ENCODE measurements around the gene CD55.

DNA sequence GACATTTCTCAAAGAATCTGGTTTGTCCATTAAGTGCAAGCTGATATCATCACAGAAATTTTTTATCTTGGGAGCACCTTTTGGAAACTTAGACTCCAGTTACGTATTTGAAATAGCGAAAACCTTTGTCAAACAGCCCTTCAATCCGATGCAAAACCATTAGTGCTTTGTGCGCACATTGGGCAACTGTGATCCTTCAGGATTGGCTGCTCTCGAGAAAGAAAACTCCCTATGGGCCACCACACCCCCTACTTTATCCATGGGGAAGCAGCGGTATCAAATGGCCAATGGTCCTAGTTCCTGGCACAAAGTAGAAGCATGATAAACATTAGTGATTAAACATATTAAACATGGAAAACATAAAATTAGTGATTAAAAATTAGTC is 16.0 kb upstream of the CD55 start:
- TF ChIP-seq, protein P1, sequence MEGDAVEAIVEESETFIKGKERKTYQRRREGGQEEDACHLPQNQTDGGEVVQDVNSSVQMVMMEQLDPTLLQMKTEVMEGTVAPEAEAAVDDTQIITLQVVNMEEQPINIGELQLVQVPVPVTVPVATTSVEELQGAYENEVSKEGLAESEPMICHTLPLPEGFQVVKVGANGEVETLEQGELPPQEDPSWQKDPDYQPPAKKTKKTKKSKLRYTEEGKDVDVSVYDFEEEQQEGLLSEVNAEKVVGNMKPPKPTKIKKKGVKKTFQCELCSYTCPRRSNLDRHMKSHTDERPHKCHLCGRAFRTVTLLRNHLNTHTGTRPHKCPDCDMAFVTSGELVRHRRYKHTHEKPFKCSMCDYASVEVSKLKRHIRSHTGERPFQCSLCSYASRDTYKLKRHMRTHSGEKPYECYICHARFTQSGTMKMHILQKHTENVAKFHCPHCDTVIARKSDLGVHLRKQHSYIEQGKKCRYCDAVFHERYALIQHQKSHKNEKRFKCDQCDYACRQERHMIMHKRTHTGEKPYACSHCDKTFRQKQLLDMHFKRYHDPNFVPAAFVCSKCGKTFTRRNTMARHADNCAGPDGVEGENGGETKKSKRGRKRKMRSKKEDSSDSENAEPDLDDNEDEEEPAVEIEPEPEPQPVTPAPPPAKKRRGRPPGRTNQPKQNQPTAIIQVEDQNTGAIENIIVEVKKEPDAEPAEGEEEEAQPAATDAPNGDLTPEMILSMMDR (IDR thresholded peaks at IDR 0.05): no peak
- no peak for TF ChIP-seq EP300 (IDR thresholded peaks at IDR 0.05; ENCODE audit: borderline replicate concordance in 1 of 2, low read depth in 1 of 2, low read length in 1 of 2)
- TF ChIP-seq RFX5 (IDR thresholded peaks at IDR 0.05; ENCODE audit: low read length): no peak
- TF ChIP-seq, protein P2, sequence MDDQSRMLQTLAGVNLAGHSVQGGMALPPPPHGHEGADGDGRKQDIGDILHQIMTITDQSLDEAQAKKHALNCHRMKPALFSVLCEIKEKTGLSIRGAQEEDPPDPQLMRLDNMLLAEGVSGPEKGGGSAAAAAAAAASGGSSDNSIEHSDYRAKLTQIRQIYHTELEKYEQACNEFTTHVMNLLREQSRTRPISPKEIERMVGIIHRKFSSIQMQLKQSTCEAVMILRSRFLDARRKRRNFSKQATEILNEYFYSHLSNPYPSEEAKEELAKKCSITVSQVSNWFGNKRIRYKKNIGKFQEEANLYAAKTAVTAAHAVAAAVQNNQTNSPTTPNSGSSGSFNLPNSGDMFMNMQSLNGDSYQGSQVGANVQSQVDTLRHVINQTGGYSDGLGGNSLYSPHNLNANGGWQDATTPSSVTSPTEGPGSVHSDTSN (IDR thresholded peaks at IDR 0.05): no peak
- TF ChIP-seq, protein P3, sequence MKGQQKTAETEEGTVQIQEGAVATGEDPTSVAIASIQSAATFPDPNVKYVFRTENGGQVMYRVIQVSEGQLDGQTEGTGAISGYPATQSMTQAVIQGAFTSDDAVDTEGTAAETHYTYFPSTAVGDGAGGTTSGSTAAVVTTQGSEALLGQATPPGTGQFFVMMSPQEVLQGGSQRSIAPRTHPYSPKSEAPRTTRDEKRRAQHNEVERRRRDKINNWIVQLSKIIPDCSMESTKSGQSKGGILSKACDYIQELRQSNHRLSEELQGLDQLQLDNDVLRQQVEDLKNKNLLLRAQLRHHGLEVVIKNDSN (IDR thresholded peaks at IDR 0.05; ENCODE audit: borderline replicate concordance, low read depth): no peak
- no peak for TF ChIP-seq NRF1 (IDR thresholded peaks at IDR 0.05; ENCODE audit: low read depth, low read length)
- TF ChIP-seq, protein P4, sequence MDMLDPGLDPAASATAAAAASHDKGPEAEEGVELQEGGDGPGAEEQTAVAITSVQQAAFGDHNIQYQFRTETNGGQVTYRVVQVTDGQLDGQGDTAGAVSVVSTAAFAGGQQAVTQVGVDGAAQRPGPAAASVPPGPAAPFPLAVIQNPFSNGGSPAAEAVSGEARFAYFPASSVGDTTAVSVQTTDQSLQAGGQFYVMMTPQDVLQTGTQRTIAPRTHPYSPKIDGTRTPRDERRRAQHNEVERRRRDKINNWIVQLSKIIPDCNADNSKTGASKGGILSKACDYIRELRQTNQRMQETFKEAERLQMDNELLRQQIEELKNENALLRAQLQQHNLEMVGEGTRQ (IDR thresholded peaks at IDR 0.05; ENCODE audit: borderline replicate concordance, low read depth, low read length): no peak
- no peak for TF ChIP-seq RCOR1 (IDR thresholded peaks at IDR 0.05; ENCODE audit: low read length)
- TF ChIP-seq SIN3A (IDR thresholded peaks at IDR 0.05; ENCODE audit: borderline replicate concordance, low read depth, low read length): no peak
- no peak for TF ChIP-seq CHD2 (IDR thresholded peaks at IDR 0.05; ENCODE audit: low read length, partially characterized antibody)
- TF ChIP-seq, protein P5, sequence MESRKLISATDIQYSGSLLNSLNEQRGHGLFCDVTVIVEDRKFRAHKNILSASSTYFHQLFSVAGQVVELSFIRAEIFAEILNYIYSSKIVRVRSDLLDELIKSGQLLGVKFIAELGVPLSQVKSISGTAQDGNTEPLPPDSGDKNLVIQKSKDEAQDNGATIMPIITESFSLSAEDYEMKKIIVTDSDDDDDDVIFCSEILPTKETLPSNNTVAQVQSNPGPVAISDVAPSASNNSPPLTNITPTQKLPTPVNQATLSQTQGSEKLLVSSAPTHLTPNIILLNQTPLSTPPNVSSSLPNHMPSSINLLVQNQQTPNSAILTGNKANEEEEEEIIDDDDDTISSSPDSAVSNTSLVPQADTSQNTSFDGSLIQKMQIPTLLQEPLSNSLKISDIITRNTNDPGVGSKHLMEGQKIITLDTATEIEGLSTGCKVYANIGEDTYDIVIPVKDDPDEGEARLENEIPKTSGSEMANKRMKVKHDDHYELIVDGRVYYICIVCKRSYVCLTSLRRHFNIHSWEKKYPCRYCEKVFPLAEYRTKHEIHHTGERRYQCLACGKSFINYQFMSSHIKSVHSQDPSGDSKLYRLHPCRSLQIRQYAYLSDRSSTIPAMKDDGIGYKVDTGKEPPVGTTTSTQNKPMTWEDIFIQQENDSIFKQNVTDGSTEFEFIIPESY (IDR thresholded peaks at IDR 0.05; ENCODE audit: borderline replicate concordance, low read depth): no peak
- TF ChIP-seq POLR2AphosphoS5 (IDR thresholded peaks at IDR 0.05; ENCODE audit: low read depth, low read length): no peak
- no peak for TF ChIP-seq TCF12 (IDR thresholded peaks at IDR 0.05)
- TF ChIP-seq, protein P6, sequence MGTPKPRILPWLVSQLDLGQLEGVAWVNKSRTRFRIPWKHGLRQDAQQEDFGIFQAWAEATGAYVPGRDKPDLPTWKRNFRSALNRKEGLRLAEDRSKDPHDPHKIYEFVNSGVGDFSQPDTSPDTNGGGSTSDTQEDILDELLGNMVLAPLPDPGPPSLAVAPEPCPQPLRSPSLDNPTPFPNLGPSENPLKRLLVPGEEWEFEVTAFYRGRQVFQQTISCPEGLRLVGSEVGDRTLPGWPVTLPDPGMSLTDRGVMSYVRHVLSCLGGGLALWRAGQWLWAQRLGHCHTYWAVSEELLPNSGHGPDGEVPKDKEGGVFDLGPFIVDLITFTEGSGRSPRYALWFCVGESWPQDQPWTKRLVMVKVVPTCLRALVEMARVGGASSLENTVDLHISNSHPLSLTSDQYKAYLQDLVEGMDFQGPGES (IDR thresholded peaks at IDR 0.05; ENCODE audit: low read depth, low read length): no peak
